Esophagus squamous epithelium (tissue), 4 donors: ENCODE results near the gene ABCB8.

Experiments
- CTCF ChIP-seq, 6 experiments: fragments of 450-650 bp in 4 of 6; fragments of 200-600 bp in 2 of 6; sonication (generic) in 2 of 6; IDR thresholded peaks; one replicate each; pipeline ENCODE4 v1.5.1; 2016 to 2019; ENCODE audit warnings: antibody characterized with exemption in 6 of 6, mild to moderate bottlenecking in 4 of 6, moderate library complexity in 4 of 6
- POLR2A ChIP-seq, 4 donors: fragments of 450-650 bp; IDR thresholded peaks; one replicate each; pipeline ENCODE4 v1.6.1; 2017; ENCODE audit warnings: antibody characterized with exemption in 4 of 4, mild to moderate bottlenecking in 4 of 4, moderate library complexity in 3 of 4

GRCh38 chr7:151064993-151065392 lies 36.7 kb downstream of the ABCB8 start:
- TF ChIP-seq CTCF (IDR thresholded peaks at IDR 0.05) (no peak), POLR2A (IDR thresholded peaks at IDR 0.05) (no peak)
